GM12875 (cell line): Measurements from ENCODE around the gene LIPF.

Source experiments
- H3K4me3 ChIP-seq: one replicate; pipeline ENCODE4 v1.5.1; 2011; ENCODE audit warnings: low read depth, low read length, control low read depth
- TF ChIP-seq, protein P1 (sequence below): IDR thresholded peaks from 2 replicates; pipeline ENCODE4 v1.5.1; 2011; ENCODE audit warnings: low read depth, mild to moderate bottlenecking, control low read depth, inconsistent platforms, low read length, moderate library complexity, borderline replicate concordance; ENCODE audit not compliant: insufficient read depth

Gene LIPF

DNA sequence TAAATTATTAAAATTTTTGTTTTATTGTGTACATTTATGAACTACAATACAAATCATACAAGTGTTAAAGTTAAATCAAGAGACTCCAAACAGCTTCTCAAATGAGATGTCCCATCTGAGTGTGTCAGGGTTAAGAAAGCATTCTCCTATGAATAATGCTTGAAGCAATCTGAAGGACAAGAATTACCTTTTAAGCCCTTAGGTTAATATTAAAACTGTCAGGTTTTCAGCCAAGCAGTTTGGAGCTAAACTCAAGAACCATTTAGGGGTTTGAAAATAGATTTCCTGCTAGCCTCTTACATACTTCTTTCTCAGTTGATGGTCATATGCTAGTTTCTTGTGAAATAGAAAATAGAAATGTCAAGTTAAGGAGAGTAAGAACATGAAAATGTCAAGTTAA, 39.4 kb upstream of the LIPF start:
- TF ChIP-seq, protein P1, sequence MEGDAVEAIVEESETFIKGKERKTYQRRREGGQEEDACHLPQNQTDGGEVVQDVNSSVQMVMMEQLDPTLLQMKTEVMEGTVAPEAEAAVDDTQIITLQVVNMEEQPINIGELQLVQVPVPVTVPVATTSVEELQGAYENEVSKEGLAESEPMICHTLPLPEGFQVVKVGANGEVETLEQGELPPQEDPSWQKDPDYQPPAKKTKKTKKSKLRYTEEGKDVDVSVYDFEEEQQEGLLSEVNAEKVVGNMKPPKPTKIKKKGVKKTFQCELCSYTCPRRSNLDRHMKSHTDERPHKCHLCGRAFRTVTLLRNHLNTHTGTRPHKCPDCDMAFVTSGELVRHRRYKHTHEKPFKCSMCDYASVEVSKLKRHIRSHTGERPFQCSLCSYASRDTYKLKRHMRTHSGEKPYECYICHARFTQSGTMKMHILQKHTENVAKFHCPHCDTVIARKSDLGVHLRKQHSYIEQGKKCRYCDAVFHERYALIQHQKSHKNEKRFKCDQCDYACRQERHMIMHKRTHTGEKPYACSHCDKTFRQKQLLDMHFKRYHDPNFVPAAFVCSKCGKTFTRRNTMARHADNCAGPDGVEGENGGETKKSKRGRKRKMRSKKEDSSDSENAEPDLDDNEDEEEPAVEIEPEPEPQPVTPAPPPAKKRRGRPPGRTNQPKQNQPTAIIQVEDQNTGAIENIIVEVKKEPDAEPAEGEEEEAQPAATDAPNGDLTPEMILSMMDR: no peak
- no peak overlapping the region for H3K4me3 ChIP-seq

DNA sequence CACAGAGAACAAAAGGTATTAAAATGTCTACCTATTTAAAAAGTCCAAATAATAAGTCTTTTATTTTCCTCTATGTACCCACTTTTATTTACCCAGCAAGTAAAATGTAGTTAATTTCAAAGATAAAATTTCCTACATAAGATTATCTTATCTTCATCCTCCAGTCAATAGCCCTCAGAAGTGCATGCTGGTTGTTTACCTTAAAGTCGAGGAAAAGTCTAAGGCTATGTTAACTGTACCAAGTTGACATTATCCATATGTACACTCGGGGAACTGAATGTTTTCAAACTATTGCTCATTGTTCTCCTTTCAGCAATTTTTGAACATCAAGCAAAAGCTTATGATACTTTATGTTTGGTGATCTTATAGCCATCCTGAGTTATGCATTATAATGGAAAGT, 24.1 kb upstream of the LIPF start:
- TF ChIP-seq, protein P1: no peak
- no peak overlapping the region for H3K4me3 ChIP-seq

DNA sequence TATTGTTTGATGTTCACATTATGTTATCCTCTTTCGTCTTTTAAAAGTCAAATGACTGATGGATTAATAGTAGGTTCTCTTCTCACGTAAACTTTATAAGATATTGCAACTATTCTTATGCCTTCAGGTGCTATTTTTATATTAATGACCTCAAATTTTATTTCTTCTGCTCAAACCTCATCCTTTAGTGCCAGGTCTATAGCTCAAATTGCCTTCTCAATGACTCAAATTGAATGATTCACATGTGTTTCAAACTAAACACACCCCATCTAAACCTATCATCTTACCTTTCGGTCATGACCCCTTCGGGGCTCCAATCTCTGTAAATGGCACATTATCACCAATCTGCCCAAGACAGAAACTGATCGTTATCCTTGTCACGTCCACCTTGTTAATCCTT, 22.0 kb upstream of the LIPF start:
- no peak overlapping the region for H3K4me3 ChIP-seq
- TF ChIP-seq, protein P1: no peak

DNA sequence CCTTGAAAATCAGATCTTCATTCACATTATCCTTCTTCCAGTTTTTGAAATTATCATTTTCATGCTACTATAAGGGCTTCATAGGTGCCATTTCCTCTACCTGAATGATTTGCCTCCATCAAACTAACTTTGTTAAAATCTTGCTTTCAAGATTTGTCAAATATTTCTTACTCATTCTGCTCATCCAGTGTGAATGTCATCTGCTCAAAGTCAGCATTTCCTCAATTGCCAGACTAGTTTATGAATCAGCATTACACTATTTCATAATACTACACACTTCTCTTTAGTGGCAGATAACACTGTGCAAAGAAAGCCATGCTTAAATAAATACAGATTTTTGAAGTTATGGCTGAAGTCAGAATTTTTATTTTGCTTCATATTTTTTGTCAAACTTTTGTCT, 21.3 kb upstream of the LIPF start:
- no peak overlapping the region for H3K4me3 ChIP-seq
- TF ChIP-seq, protein P1: no peak

DNA sequence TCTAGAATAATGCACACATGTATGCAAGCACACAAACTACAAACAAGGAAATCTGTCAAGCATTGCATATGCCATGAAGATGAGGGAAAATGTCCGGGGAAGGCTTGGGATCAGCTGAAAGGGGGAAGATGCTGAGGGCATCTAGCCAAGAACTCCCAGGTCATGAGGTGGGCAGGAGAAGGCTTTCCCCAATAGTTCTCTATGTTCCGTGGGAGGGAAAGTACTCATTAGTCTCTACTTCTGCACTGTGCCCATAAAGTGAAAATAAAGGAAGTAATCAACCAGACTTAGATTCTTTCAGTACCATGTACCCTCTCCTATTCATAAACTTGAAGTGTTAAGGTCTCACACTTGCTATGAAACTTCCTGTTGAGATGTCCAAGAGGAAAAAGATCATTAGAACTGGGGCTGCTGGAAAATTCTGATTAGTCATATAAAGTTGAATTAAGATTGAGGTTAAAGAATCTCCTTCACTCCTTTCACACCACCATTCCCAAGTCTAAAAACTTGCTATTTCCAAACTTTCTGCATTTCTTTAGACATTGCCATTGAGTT, 17.1 kb upstream of the LIPF start:
- H3K4me3 ChIP-seq: no peak overlapping the region
- TF ChIP-seq, protein P1: no peak

DNA sequence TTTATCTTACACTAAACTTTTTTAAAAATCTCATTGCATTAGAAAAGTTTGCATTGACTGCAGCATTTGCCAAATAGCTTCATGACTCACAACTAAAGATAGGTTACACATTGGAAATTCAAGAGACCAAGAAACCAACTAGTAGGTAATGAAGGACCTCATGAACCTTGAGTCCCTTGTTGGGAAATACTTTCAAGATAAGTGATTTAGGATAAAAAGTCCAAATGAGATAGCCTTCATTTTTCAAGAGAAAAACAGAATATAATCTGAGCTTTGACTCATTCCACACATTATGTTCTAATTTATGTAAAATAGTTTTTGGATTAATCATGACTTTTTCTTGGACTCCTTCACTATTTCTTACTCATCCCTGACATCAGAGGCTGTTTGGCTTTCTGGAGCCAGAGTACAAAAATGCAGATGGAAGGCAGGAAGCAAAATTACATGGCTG, 13.1 kb upstream of the LIPF start:
- TF ChIP-seq, protein P1: no peak
- H3K4me3 ChIP-seq: no peak overlapping the region

DNA sequence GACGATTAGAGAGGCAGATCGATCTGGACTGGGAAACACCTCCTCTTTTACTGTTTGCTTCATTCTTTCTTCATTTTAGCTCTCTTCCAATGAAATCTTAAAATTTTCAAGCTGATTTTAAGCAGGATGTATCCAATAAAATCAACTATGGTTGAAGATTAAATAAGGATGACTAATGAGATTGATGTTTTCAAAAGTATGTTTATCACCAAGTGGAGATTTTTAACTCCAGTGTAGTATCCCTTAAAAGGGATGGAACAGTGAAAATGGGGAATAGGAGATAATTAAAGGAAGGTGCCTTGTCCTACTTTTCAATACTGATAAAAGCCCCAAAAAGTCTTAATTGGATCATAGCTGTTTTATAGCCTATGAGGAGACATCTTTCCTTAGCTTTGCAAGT, 11.6 kb upstream of the LIPF start:
- H3K4me3 ChIP-seq: no peak overlapping the region
- TF ChIP-seq, protein P1: no peak
